ENCODE data around the gene TNS1.

DNA sequence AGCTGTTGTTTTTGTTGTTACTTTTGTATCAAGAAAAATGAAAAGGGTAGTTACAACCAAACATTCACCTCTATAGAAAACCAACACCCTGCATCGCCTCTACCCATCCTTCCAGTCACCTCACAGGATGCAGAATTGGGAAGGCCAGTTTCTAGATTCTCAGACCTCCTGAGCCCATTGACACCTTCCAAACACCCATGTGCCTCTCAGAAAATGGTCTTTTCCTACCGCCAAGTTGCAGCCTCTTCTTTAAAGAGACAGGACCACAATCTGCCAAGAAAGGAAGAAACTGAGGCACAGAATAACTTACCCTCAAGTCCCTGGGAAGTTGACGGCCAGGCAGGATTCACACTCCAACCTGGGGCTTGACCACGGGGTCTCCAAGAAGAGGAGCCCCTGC lies 101.4 kb downstream of the TNS1 start:
- TF ChIP-seq, protein P1, sequence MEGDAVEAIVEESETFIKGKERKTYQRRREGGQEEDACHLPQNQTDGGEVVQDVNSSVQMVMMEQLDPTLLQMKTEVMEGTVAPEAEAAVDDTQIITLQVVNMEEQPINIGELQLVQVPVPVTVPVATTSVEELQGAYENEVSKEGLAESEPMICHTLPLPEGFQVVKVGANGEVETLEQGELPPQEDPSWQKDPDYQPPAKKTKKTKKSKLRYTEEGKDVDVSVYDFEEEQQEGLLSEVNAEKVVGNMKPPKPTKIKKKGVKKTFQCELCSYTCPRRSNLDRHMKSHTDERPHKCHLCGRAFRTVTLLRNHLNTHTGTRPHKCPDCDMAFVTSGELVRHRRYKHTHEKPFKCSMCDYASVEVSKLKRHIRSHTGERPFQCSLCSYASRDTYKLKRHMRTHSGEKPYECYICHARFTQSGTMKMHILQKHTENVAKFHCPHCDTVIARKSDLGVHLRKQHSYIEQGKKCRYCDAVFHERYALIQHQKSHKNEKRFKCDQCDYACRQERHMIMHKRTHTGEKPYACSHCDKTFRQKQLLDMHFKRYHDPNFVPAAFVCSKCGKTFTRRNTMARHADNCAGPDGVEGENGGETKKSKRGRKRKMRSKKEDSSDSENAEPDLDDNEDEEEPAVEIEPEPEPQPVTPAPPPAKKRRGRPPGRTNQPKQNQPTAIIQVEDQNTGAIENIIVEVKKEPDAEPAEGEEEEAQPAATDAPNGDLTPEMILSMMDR (IDR thresholded peaks at IDR 0.05), result no peak
- TF ChIP-seq SMAD3 (CRISPR knock-in tag; IDR thresholded peaks at IDR 0.05; ENCODE audit: borderline replicate concordance) (no peak), FOXJ3 (CRISPR knock-in tag; IDR thresholded peaks at IDR 0.05; ENCODE audit: borderline replicate concordance) (no peak), OVOL2 (CRISPR knock-in tag; IDR thresholded peaks at IDR 0.05; ENCODE audit: borderline replicate concordance) (no peak), ZNF263 (CRISPR knock-in tag; IDR thresholded peaks at IDR 0.05; ENCODE audit: low read depth) (no peak)
- TF ChIP-seq, protein P2, sequence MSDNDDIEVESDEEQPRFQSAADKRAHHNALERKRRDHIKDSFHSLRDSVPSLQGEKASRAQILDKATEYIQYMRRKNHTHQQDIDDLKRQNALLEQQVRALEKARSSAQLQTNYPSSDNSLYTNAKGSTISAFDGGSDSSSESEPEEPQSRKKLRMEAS (CRISPR knock-in tag; IDR thresholded peaks at IDR 0.05), result no peak
- TF ChIP-seq, protein P3, sequence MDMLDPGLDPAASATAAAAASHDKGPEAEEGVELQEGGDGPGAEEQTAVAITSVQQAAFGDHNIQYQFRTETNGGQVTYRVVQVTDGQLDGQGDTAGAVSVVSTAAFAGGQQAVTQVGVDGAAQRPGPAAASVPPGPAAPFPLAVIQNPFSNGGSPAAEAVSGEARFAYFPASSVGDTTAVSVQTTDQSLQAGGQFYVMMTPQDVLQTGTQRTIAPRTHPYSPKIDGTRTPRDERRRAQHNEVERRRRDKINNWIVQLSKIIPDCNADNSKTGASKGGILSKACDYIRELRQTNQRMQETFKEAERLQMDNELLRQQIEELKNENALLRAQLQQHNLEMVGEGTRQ (CRISPR knock-in tag; IDR thresholded peaks at IDR 0.05), result no peak

Measured in WTC11 (cell line).